SKM-1 treated with dmso at 0.1 percent for 144 hours (cell line): ENCODE data around the gene RHBG.
"Not testable (repeated sequence)": the region's sequence is repeated elsewhere in the genome, so short reads cannot be mapped to it uniquely, and the experiment has no call there.

Experiments used
- DNase-seq: peaks from one replicate; lab custom pipeline; 2025; ENCODE audit not compliant: unreplicated experiment; lab: John Stamatoyannopoulos, UW

RHBG gene, protein sequence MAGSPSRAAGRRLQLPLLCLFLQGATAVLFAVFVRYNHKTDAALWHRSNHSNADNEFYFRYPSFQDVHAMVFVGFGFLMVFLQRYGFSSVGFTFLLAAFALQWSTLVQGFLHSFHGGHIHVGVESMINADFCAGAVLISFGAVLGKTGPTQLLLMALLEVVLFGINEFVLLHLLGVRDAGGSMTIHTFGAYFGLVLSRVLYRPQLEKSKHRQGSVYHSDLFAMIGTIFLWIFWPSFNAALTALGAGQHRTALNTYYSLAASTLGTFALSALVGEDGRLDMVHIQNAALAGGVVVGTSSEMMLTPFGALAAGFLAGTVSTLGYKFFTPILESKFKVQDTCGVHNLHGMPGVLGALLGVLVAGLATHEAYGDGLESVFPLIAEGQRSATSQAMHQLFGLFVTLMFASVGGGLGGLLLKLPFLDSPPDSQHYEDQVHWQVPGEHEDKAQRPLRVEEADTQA

DNA sequence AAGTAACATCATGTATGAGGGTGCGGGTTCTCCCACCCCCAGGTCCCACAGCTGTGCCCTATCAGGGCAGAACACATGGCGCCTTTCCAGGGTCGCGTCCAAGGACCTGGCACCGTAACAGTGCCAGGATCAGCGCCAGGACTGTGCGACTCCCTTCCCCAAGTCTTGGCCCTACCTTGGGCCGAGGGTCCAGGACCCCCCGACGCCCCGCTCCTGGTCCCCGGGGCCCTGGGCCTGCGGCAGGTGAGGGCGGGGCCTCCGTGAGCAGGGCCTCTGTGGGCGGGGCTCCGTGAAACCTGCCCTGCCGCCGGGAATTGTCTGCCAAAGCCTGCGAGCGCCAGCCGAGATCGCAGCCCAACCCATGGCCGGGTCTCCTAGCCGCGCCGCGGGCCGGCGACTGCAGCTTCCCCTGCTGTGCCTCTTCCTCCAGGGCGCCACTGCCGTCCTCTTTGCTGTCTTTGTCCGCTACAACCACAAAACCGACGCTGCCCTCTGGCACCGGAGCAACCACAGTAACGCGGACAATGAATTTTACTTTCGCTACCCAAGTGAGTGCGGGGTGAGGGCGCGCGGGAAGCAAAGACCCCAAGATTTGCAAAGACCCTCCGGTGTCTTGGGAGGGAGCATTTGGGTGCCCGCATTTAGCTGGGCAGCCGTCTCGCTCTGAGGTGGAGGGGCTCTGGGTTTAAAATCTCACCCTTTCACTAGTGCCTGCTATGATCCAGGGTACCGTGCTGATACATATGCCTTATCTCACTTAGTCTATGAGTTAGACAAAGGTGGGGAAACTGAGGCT, at the start of gene RHBG:
Gene RHBG, plus strand, starts transcription at position 323 of the 796 bp plus-strand sequence. Its CDS starts 39 bp downstream, at position 362.
- no peak for DNase-seq

DNA sequence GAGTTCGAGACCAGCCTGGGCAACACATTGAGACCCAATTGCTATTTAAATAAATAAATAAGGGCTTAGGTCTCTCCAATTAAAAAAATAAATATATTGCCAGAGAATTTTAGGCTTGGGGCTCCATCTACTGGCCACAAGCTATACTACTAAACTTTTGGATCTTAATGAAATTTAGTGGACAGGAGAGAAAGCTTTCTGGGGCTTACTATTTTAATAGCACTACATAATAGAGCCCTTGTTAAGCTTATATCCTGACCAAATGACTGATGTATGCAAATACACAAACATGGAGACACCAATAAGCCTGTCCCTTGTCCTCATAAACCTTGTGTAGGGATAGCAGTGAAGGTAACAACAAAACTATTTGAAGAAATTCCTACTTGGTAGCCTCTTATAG, 49.3 kb upstream of the RHBG start:
- DNase-seq: peak; percentile 24

DNA sequence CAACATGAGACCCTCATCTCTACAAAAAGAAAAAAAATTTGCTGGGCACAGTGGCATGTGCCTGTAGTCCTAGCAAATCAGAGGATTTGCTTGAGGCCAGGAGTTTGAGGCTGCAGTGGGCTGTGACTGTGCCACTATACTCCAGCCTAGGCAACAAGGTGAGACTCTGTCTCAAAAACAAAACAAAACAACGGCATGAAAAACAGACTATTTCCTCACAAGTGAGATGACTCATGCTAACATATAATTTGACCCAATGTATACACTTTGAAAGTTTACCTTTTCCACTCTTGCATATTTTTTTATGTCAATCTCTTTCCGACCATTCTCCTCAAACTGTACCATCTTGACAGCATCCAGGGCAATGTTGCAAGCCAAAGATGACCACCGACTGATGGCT, 48.5 kb upstream of the RHBG start:
- no peak for DNase-seq

DNA sequence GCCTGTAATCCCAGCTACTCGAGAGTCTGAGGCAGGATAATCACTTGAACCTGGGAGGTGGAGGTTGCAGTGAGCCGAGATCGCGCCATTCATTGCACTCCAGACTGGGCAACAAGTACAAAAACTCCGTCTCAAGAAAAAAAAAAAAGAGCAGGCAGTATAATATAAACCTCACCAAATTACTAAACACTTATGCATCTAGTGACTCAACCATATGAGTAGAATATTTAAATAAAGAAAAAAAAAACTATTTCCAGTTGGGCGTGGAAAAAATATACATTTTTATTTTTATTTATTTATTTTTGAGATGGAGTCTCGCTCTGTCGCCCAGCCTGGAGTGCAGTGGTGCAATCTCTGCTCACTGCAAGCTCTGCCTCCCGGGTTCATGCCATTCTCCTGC, 45.8 kb upstream of the RHBG start:
- DNase-seq: not testable (repeated sequence)

DNA sequence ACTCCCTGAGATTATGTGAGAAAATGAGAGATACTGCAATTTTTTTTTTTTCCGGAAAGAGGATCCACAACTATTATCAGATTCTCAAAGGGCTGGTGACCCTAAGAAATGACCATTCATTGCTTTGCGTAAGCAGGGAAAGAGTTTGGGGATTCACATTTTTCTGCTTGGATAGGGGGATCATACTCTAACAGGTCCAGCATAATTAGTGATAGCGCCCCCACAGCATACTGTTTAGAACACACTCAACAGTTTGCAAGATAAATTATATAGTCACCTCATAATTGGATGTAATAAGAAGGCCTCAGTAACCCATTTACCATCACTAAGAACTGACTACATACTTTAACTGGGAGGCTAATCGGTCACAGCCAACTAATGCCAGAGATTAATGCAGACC, 32.8 kb upstream of the RHBG start:
- peak; percentile 32 for DNase-seq

DNA sequence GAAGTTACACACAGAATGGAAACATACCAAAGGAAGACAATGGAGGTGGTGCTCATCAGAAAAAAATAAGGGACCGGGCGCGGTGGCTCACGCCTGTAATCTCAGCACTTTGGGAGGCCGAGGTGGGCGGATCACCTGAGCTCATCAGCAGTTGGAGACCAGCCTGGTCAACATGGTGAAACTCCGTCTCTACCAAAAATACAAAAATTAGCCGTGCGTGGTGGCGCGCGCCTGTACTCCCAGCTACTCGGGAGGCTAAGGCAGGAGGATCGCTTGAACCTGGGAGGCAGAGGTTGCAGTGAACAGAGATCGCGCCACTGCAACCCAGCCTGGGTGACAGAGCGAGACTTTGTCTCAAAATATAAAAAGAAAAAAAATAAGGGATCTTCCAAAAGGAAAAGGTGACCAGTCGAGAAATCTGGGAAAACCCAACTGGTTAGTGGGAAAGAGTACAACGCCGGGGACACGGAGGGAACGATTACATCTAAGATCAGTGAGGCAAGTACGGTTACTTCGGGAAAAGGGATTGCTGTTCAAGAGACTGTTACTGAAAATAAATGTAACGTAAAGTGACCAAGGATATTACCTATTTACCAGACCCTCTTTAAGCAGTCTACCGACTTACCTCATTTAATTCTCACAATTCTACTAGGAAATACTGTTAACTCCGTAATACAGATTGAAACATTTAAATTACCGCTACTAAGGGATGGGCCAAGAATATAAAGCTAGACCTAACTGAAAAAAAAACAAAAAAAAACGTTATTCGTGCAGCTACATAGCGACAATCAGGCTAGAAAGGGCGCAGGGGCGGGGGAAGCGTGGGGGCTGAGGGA, 31.7 kb upstream of the RHBG start:
- no peak for DNase-seq

DNA sequence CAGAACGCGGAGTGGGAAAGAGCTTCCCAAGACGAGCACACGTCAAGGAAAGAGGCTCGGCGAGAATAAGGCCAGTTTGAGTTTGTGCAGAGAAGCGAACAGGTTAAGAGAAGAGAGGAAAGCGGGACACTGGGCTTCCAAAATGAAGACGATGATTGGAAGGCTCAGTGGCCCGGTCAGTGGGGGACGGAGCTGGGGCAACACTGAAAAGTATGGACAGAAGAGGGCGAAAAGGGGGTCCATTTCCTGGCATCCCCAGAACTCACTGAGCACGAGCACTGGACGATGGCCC, 31.2 kb upstream of the RHBG start:
- no peak for DNase-seq

DNA sequence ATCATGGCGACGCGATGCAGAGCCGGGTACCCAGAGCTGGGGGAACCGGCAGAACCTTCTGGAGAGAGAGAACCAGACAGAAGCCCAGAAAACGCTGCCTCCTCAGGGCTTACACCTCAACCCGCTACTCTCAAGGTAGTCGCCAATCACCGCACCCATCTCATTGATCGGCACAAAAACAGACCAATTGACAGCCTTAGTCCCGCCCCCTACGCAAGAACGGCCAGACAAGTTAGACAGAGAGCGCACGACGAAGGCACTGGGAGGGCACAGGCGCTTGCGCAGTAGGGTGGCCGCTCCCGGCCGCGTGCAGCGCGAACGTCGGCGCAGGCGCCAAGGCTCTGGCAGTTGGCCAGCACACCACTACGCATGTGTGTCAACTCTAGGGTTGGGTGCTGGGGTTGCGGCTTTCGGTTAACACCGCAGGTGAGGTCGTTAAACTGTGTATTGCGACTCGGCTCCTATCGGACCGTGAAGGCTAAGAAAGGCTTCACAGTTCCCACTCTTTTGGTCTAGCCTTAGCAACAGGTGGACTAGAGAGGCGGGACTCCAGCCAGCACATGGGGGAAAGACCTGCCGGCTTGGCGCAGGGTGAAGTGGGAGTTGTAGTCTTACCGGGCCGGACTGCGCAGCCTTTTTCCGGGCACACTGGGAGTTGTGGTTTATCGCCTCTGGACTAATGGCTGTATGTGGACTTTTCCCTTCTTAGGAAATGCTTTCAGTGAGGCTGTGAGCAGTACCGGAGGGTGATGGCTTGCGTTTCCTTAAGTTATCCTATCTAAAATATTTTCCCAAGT, 30.6 kb upstream of the RHBG start, which contains the start of the genes CCT3 and TSACC:
Gene CCT3, minus strand, starts transcription at position 113 of the 797 bp plus-strand sequence. Its CDS starts 108 bp downstream, at position 5.
Gene TSACC, plus strand, starts transcription at position 347 of the 797 bp plus-strand sequence. CDS start 1,232 bp downstream, outside the sequence.
- DNase-seq: peak; percentile 100

DNA sequence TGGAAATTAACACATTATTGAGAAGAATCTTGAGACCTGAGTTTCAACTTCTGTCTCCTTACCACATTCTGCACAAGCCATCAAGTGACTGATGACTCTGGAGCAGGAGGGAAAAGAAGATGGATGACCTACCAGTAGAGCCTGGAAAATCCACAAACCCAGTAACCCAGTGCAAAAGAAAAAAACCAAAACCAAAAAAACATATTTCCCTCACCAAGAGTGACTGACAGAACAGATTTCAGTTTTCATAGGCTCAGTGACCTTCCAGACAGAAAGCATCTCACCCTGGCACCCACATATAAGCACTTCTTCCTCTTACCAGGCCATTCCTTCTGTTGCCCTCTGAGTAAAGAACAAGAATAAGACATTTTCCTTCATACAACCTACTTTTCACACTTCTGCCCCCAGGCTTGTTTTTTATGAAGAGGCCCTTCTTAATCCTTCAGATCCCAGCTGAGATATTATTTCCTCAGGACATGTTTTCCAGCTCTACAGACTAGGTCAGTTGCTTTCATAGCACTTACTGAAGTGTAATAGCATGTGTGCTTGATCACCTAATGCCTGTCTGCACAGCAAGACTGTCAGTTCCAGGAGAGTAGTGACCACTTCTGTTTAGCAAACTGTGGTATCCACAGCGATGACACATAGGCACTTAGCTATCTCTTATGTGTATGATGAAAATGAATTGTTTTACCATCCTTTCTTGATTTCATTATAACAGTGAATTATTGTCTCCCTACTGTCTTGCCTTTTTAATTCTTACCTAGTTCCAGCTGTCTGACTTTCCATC, 26.6 kb upstream of the RHBG start:
- no peak for DNase-seq

DNA sequence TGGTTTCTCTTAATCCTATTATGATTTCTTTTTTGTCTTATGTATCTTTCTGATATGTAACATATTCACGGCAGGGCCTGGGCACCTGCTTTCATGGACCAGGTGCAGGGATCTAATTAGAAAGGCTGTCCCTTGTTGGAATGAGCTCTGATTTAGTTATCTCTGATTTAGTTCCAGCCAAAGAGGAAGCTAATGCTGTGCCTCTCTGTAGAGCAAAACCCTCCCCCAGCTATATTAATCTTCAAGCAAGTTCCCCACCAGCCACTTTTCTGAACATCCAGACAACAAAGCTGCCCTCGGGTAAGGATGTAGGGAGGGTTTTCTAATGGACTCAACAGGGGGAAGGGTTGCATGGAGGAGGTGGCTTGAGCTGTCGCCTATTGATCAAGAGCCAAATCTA, 24.6 kb upstream of the RHBG start:
- DNase-seq: no peak

DNA sequence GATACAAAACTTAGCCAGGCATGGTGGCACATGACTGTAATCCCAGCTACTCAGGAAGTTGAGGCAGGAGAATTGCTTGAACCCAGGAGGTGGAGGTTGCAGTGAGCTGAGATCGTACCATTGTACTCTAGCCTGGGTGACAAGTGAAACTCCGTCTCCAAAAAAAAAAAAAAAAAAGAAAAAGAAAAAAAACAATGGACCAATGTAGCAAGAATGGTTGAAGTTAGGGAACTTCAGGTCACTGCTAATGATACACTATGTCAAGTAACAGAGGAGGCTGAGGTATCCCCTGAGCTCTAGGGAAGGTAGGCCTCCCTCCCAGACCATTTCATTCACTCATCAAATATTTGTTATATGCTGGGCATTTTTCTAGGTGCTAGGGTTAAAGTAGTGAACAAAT, 23.0 kb upstream of the RHBG start:
- DNase-seq: not testable (repeated sequence)

DNA sequence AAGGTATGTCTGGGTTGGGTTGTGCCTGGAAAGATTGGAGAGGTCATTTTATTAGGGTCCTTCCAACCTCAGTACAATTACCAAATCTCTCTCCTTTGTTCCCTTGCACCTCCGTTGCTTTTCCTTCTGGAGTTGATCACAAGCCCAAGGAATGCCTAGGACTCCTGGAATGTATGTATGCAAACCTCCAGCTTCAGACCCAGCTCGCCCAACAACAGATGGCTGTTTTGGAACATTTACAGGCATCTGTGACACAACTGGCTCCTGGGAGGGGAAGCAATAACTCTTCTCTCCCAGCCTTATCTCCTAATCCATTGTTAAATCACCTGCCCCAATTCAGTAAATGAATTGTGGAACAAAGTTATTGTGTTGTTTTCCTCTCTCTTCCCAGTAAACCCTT, 22.4 kb upstream of the RHBG start:
- DNase-seq: no peak

DNA sequence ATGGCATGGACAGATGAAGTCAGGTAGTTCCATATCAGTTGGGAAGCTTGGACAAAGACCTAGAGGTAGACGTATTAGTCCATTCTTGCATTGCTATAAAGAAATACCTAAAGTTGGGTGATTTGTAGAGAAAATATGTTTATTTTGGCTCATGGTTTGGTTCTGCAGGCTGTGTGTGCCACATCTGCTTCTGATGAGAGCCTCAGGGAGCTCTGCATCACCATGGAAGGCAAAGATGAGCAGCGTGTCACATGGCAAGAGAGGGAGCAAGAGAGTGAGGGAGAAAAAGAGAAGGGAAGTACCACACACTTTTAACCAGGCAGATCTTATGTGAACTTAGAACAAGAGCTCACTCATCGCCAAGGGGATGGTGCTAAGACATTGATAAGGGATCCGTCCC, 21.7 kb upstream of the RHBG start:
- no peak for DNase-seq

DNA sequence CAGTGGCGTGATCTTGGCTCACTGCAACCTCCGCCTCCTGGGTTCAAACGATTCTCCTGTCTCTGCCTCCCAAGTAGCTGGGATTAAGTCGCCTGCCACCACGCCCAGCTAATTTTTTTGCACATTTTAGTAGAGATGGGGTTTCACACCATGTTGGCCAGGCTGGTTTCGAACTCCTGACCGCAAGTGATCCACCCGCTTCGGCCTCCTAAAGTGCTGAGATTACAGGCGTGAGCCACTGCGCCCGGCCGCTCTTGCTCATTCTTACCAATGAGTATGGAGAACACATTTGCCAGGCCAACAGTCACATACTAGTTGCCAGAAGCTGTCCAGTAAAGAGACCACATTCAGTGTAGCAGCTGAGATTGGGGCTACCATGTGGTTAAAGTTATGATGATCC, 16.5 kb upstream of the RHBG start:
- not testable (repeated sequence) for DNase-seq

DNA sequence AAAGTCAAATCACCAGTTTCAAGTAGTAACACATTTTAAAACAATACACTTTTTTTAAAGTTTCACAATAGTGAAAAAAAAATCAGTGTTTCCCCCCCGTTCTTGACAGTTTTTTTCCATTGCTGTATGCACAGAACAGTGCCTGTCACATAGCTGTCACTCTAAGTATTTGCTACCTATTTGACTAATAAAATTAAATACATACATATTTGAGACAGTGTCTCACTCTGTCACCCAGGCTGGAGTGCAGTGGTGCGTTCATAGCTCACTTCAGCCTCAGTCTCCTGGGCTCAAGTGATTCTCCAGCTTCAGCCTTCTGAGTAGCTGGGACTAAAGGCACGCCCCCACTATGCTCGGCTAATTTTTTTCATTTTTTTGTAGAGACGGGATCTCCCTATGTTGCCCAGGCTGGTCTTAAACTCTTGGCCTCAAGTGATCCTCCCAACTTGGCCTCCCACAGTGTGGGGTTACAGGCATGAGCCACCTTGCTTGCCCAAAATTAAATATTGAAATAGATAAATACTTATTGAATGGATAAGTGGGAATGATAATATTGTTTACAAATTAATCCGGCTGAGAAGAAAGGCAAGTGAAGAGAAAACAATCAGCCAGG, 12.6 kb upstream of the RHBG start:
- DNase-seq: no peak

DNA sequence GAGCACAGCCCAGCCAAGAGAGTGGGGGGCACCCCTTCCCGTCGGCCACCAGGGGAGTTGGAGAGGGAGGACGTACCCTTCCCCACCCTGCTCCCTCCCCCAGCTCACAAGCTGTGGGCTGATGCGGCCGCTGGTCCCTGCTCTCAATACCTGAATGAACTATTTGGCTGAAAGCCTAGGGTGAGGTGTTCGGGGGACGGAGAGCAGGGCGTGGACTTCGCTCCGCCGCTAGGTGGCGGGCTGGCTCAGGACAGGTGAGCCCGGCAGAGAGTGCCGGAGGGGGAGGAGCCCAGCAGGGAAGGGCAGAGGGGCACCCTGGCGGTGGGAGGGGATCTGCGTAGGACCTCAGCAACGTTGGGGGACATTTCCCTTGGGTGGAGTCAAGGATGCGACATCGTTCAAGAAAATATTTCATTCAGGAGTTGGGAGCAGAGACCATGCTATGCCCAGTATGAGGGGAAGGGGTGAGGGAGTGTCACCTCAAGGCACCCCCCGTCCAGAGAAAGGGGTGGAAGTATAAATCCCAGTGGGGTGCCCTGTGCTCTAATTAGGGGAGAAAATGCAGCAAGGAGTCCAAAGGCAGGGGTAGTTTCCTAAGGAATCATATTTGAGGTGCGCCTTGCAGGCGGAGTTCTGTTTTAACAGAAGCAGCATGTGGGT, 12.0 kb upstream of the RHBG start:
- DNase-seq: peak; percentile 34

DNA sequence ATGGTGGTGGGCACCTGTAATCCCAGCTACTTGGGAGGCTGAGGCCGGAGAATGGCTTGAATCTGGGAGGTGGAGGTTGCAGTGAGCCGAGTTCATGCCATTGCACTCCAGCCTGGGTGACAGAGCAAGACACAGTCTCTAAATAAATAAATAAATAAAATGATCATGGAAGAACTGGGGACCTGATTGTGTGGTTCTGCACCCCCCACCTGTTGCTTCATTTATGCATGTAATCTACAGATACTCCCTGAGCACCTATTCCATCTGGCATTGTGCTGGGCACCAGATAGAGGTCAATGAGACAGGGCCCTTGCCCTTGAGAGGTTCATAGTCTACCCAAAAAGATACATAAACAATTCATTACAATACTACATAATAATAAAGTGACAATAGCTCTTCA, 11.0 kb upstream of the RHBG start:
- no peak for DNase-seq

DNA sequence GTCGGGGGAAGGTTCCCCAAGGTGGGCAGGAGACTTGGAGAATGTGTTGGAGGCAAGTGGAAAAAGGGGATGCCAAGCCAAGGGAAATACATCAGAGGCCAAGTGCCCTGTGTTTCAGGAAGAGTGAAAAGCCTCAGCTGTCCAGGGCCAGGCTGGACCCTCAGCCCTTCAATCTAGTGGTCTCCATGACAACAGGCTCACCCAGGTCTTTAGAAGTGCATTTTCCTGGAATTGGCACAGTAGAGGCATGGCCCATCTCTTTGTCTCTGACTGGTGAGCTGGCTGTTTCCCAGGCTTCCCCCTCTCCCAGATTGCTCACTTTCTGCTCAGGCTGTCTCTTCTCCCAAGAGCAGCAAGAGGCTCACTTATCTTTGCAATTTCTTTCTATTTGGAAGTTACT, 10.4 kb upstream of the RHBG start:
- DNase-seq: no peak

DNA sequence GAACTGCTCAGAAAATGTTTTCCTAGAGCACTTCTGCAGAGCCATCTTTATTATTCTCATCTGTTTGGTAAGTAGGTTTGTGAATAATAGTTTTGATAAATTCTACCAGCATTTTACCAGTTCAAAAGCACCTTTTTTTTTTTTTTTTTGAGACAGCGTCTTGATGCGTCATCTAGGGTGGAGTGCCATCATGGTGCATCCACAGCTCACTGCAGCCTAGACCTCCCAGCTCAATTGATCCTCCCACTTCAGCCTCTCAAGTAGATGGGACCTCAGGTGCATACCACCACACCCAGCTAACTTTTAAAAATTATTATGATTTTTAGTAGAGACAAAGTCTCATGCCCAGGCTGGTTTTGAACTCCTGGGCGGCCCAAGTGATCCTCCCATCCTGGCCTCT, 9.8 kb upstream of the RHBG start:
- no peak for DNase-seq
